ENCODE results near the gene SOX5.

SOX5 gene

GRCh38 chr12:23585156-23585781, 364.2 kb downstream of the SOX5 start:
- no peak for DNase-seq

- DNase-seq, result no peak
Measured at GRCh38 chr12:23581913-23582312, 367.6 kb downstream of the SOX5 start.

GRCh38 chr12:23579257-23579656, 370.2 kb downstream of the SOX5 start:
- no peak for DNase-seq

GRCh38 chr12:23576372-23576771, 373.1 kb downstream of the SOX5 start:
- DNase-seq, result no peak

- no peak for DNase-seq
Measured at GRCh38 chr12:23569356-23569755, 380.1 kb downstream of the SOX5 start.

- no peak for DNase-seq
Measured at GRCh38 chr12:23566133-23566532, 383.3 kb downstream of the SOX5 start.

GRCh38 chr12:23564451-23565152, 384.9 kb downstream of the SOX5 start:
- peak; percentile 99 for DNase-seq

GRCh38 chr12:23561364-23562345, 387.8 kb downstream of the SOX5 start:
- DNase-seq, result peak; percentile 43

GRCh38 chr12:23560611-23561010, 388.9 kb downstream of the SOX5 start:
- no peak for DNase-seq

- DNase-seq, result no peak
Measured at GRCh38 chr12:23559268-23559753, 390.2 kb downstream of the SOX5 start.

GRCh38 chr12:23556661-23557060, 392.8 kb downstream of the SOX5 start:
- peak; percentile 14 for DNase-seq

- DNase-seq, result no peak
Measured at GRCh38 chr12:23555825-23556207, 393.7 kb downstream of the SOX5 start.

GRCh38 chr12:23555180-23555824, 394.2 kb downstream of the SOX5 start:
- no peak for DNase-seq

GRCh38 chr12:23552417-23552816, 397.1 kb downstream of the SOX5 start:
- no peak for DNase-seq

GRCh38 chr12:23550753-23551152, 398.7 kb downstream of the SOX5 start:
- DNase-seq, result no peak

GRCh38 chr12:23548742-23549141, 400.7 kb downstream of the SOX5 start:
- DNase-seq, result no peak

- DNase-seq, result no peak
Measured at GRCh38 chr12:23546756-23547155, 402.7 kb downstream of the SOX5 start.

- no peak for DNase-seq
Measured at GRCh38 chr12:23543767-23544166, 405.7 kb downstream of the SOX5 start.

- DNase-seq, result no peak
Measured at GRCh38 chr12:23542187-23542586, 407.3 kb downstream of the SOX5 start.

- no peak for DNase-seq
Measured at GRCh38 chr12:23540572-23540971, 408.9 kb downstream of the SOX5 start.

- DNase-seq, result no peak
Measured at GRCh38 chr12:23536293-23536692, 413.2 kb downstream of the SOX5 start.

GRCh38 chr12:23535441-23535840, 414.0 kb downstream of the SOX5 start:
- DNase-seq, result no peak

GRCh38 chr12:23534196-23534595, 415.3 kb downstream of the SOX5 start:
- no peak for DNase-seq

Measured in NCI-H2171 treated with DMSO at 0.1 percent for 48 hours (cell line).